KOPT-K1 (cell line): ENCODE measurements around the gene BABAM2.

Source experiments
- H3K27ac ChIP-seq: fragments of 200-600 bp; sonication (generic); 2 replicates; pipeline ENCODE4 v1.5.1; 2016; ENCODE audit warnings: antibody characterized with exemption, mild to moderate bottlenecking, low read depth, low read length; ENCODE audit not compliant: poor library complexity, severe bottlenecking
- H3K36me3 ChIP-seq: fragments of 200-600 bp; sonication (generic); 2 replicates; pipeline ENCODE4 v1.5.1; 2017; ENCODE audit warnings: antibody characterized with exemption, mild to moderate bottlenecking, low read length, moderate library complexity; ENCODE audit not compliant: insufficient read depth
- H3K9me3 ChIP-seq: fragments of 200-600 bp; sonication (generic); 2 replicates; pipeline ENCODE4 v1.5.1; 2017; ENCODE audit warnings: antibody characterized with exemption, low read length, mild to moderate bottlenecking; ENCODE audit not compliant: insufficient read depth, poor library complexity, severe bottlenecking

Gene BABAM2

DNA sequence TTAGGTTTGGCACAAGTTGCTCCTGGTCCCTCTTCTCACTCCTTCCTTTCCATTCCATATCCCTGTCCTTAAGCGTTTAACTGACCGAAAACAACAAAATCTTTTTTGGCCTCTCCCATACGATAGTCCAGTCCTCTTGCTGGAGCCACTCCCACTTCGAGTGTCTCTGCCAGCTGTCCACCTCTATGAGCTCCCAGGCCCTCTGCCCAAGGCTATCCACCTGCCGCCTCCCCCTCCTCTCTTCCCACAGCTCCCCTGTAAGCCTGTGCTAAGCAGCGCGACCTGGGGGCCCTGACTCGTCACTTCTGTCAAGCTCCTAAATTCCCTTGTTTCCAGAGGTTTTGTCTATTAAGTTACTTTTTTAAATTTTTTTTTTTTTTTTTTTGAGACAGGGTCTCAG, 455.1 kb downstream of the BABAM2 start:
- Histone ChIP-seq H3K27ac (no peak overlapping the region), H3K9me3 (no peaks in the 10 kb centered on the region), H3K36me3 (no peaks in the 10 kb centered on the region)

DNA sequence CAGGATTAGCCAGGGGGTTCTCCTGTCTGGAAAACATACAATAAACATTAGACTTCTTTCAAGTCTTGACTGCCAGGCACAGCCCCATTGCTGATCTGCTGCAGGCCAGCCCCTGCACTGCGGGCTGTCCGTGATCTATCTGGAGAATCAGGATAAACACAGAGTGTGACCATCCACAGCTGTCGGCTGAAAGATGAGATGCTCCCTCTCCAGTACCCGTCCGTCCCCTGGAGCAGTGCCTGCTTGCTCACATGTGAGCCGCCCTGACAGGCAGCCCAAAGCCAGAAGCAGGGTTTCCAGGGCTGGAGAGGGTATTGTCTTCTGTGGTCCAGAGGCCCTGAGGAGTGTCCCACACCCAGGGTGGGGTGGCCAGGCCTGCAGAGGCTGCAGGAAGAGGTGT, 456.1 kb downstream of the BABAM2 start:
- Histone ChIP-seq H3K9me3 (no peaks in the 10 kb centered on the region), H3K36me3 (no peaks in the 10 kb centered on the region), H3K27ac (no peak overlapping the region)

DNA sequence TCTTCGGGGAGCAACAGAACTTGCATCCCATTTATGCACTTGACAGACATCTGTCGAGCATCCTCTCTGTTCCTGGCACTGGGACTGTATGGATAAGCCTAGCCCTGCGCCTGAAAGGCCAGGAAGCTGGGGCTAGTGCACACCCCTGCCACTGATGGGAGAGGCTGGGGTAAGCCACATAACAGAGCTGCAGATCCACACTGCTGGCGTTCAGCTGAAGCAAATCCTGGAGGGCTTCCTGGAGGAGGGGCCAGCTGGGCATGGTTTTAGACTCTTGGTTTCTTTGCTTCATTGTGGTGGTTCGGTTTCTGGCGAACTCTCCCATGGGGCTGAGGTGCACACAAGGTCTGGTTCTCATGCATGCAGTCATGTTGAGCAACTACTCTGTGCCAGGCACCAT, 456.7 kb downstream of the BABAM2 start:
- H3K36me3 ChIP-seq, result no peaks in the 10 kb centered on the region
- no peak overlapping the region for H3K27ac ChIP-seq
- no peaks in the 10 kb centered on the region for H3K9me3 ChIP-seq

DNA sequence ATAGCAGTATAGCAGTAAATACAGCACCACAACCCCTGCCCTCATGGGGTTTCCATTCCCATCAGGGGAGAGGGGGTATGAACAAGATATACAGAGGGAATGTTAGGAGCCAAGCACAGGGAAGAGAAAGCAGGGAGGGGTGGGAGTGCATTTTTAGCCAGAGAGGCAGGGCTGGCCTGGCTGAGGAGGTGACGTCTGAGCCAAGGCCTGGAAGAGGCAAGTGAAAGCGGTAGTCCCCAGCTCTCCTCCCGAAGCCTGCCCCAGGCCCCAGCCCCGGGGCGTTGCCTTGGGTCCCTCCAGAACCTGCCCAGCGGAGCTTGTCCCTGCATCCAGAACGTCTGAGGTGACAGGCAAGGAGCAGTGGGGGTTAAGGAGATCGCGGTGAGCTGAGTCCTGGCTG, 457.1 kb downstream of the BABAM2 start:
- H3K9me3 ChIP-seq, result no peaks in the 10 kb centered on the region
- no peaks in the 10 kb centered on the region for H3K36me3 ChIP-seq
- peak overlapping the region; percentile 22 for H3K27ac ChIP-seq

DNA sequence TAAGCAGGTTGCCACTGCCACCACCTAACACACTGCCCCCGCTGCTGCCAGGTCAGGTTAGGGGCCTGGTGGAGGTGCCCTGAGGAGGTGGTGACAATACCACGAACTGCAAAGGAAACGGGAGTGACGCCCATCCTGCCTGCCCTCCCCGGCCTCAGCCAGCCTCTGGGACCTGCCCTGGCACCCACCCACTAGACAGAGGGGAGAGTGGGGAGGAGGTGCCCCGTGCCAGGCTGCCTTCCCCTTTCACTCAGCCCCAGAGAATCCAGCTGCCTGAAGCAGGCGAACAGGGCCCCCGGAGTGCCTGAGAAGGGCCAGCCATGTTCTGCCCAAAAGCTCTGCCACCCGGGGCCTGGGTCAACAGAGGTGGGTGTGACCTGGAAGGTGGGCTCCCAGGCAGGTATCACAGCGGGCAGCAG, 457.6 kb downstream of the BABAM2 start:
- Histone ChIP-seq H3K36me3 (no peaks in the 10 kb centered on the region), H3K9me3 (no peaks in the 10 kb centered on the region), H3K27ac (peak overlapping the region; percentile 22)

DNA sequence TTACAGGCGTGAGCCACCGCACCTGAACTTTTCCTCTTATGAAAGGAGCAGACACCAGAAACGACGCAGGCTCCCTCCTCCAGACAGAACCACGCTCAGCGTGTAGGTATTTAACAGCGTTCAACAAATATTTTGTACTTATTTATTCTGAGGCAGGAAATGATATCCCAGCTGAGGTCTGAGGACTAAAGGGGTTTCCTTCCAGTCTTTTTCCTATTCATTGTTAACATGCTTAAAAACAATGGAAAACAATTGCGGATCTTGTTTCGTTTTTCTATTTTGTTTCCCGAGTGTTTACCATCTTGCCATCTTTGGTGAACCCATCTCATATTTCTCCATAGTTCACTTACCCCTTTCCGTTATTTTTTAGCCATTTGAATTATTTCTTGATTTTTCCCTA, 458.4 kb downstream of the BABAM2 start:
- Histone ChIP-seq H3K36me3 (no peaks in the 10 kb centered on the region), H3K9me3 (no peaks in the 10 kb centered on the region), H3K27ac (no peak overlapping the region)

DNA sequence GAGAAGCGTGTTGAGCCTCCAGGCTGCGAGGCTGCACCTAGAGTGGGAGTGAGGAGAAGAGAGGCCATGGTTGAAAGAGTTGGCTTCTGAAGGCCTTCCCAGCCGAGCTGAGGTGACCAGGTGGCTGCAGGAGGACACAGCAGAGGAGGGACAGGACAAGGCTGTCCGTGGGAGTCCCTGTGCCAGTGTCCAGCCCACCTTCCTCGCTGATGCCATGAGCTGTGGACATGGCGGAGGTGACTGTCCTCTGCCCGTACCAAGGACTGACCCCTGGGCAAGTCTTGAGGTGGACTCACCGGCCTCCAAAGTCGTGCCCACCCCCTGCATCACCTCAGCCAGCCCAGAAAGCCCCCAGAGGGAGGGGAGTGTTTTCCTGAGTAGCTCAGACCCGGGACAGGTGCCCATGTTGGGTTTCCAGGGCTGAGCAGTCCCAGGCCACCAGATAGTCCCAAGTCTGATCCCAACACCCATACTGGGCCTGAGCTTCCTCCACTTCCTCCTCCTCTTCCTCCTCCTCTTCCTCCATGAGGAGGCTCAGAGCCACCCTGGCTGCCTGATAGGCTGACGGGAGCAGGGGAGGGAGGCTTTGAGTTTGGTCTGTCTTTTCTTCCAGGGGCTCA, 459.1 kb downstream of the BABAM2 start:
- no peaks in the 10 kb centered on the region for H3K36me3 ChIP-seq
- H3K27ac ChIP-seq, result no peak overlapping the region
- H3K9me3 ChIP-seq, result no peaks in the 10 kb centered on the region

DNA sequence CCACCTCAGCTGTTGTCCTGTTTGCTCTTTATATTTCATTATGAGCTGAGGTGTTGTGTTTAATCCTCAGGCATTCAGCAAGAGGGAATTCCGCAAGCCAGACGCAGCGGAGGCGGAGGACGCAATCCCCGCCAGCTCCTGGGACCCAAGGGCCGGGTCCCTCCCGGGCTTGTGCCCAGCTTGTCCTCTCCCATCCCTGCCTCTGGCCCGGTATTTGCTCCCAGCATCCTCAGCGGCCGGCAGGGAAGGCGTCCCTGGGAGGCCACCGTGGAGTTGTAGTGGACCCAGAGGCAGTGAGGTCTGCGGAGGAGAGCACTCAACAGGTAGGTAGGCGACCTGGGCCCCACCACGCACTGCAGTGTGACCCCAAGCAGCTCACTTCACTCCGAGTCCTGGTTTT, 459.7 kb downstream of the BABAM2 start:
- Histone ChIP-seq H3K36me3 (no peaks in the 10 kb centered on the region), H3K27ac (no peak overlapping the region), H3K9me3 (no peaks in the 10 kb centered on the region)

DNA sequence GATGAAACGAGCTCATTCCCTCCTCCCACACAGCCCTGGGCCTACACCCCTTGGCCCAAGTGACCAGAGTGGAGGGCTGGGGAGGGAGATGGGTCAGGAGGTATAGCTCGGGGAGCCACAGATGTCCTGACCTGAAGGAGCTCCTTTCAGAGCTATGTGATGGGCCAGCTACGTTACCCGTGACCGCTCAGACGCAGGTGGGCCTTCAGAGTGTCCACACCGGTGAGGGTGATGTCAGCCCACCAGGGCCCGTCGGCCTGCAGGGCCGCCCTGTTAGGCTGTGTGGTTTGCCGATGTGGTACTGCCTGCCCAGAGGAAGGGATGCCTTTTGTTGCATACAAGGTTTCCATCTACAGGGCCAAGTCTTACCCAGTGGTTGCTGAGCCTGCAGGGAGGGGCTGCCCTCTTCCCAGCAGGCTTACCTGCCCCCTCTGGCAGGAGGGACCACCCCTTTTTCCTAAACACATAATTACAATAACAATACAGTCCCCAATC, 460.3 kb downstream of the BABAM2 start:
- Histone ChIP-seq H3K9me3 (no peaks in the 10 kb centered on the region), H3K27ac (no peak overlapping the region), H3K36me3 (no peaks in the 10 kb centered on the region)

DNA sequence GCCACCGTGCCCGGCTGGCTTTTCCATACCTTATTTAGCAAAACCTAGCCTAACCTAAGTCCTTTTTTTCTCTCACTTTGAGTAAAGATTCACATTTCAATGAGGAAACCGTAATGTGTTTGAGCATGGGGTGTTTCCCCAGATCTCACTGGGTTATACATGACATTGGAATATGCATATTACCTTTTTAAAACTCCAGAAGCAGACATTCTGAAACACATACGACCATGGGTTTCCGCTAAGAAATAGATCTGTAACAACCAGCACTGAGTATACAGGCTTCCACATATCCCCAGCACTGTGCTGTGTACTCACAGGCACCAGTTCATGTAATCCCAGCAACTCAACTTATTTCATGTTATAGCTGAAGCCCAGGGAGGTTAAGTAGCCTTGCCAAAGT, 461.1 kb downstream of the BABAM2 start:
- H3K9me3 ChIP-seq, result no peaks in the 10 kb centered on the region
- H3K36me3 ChIP-seq, result no peaks in the 10 kb centered on the region
- H3K27ac ChIP-seq, result no peak overlapping the region

DNA sequence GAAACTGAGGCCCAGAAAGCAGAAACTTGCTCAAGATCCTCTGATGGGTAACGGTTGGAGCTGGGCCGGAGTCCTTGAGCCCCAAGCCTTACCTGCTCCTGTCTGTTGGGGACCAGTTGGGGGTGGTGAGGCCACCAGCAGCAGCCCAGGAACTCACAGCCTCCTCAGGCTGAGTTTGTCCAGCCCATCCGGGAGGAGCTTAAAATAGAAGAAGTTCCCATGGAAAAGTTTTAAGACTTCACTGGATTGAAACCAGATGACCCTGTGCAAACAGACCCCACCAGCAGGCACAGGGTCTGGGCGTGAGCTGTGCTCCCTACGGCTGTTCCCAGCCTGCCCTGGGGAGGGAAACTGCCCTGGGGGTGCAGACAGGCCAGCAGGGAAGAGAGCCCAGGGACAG, 461.6 kb downstream of the BABAM2 start:
- H3K36me3 ChIP-seq, result no peaks in the 10 kb centered on the region
- no peak overlapping the region for H3K27ac ChIP-seq
- H3K9me3 ChIP-seq, result no peaks in the 10 kb centered on the region

DNA sequence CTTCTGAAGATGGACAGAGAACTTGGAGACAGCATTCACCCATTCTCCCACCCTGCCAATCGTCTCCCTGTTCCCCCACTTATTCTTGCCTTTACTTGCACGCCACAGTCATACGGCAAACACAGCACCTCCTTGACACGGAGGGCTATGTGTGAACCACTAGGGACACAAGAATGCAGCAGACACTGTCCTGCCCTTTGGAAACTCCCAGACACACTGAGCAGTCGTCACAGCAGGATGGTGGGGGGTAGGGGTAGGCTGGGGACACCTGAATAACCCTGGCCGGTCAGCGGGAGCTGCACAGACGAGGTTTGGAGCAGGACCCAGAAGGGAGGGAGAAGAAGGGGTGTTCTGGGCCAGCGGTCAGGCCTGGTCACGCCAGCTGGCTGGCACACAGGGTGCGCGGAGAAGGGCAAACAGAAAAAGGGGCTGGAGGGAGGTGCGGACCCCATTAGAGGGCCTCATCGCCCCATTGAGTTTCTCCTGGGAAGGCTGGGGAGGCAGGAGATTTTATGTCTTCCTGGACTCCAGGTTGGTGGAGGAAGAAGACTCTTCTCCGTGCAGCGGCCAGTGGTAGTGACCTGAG, 462.2 kb downstream of the BABAM2 start:
- Histone ChIP-seq H3K27ac (no peak overlapping the region), H3K36me3 (no peaks in the 10 kb centered on the region), H3K9me3 (no peaks in the 10 kb centered on the region)

DNA sequence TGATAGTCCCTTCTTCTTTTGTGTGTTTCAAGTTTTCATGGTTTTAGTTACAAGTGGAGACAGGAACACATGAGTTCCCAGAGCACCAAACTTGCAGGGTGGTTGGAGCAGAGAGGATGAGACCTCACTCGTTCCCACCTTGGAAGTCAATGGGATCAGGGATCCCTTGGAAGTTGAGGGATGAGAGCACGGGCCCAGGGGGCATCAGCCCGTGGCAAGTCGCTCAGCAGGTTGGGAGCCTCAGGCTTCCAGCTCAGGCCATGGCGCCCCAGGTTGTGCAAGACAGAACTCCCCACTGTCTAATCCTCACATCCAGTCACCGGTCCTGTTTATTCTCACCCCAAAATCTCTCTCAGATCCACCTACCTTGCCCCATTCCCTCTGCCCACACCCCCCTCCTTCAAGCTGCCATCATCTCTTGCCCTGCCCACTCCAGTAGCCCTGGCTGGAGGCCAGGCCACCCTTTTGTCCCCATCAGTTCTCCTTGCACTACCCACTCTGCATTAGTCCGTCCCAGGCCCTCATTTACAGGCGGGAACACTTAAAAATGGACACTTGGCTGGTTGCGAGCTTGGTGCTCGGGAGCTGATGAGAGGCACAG, 464.5 kb downstream of the BABAM2 start:
- H3K9me3 ChIP-seq, result no peaks in the 10 kb centered on the region
- H3K36me3 ChIP-seq, result no peaks in the 10 kb centered on the region
- no peak overlapping the region for H3K27ac ChIP-seq

DNA sequence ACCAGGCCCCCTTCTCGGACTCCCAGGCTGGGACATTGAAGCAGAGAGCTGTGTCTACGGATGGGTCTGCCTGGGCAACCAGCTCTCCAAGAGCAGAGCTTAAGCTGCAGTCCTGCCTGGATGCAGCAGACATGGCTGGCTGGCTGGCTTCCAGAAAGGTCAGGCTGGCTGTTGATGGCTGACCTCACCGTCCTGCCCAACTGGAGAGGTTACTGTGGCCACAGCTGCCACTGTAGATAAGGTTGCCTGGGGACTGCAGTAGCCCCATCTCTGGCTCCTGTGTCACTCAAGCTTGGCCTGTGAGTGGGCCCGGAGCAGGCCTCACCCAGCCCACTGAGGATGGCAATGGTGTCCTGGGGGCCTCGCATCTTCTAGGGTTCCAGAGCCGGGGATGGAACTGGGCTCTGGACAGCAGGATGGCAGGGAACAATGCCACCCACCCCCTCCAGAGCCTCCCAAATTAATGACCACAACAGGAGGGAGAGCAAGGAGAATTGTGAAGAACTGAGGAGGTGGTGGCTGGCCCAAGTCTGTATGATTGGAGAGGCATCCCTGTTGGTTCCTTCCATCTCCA, 465.1 kb downstream of the BABAM2 start:
- Histone ChIP-seq H3K27ac (no peak overlapping the region), H3K9me3 (no peaks in the 10 kb centered on the region), H3K36me3 (no peaks in the 10 kb centered on the region)

DNA sequence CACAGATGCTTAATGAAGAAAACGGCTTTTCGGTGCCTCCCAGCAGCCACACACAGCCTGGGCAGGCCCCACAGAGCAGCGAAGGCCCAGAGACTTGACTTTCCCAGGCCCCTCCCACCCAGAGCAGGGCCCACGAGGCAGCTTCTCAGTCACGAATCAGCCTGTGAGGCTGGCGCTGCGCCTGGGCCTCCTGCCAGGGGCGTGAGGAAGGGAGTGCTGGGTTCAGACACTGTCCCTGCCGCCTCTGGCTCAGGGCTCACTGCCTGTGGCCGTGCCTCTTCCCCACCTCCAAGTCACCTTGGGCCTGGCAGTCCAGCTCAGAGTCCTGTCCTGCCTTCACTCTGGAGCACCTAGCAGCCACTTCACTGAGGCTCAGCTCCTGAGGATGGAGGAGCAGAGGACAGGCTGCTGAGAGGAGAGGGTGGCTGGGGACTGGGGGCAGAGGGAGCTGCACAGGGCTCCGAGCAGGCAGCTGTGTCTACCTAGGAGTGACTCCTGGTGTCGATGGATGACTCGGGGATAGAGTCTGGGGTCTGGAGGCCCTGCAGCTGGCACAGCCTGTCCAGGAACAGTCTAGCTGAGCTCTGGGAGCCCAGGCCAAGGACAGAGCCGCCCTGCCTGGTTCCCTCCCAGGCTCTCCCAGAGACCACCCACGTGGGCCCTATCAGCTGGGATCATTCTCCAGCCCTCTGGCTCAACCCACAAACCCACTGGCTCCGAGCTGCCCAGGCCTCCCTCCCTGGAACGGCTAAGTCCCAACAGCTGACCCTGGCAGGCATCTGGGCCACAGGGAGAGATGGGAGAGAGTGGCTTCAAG, 465.8 kb downstream of the BABAM2 start:
- no peaks in the 10 kb centered on the region for H3K36me3 ChIP-seq
- no peak overlapping the region for H3K27ac ChIP-seq
- no peaks in the 10 kb centered on the region for H3K9me3 ChIP-seq
